H1 (cell line): ENCODE measurements around the gene SLC1A2. TPM values are rescaled to one million over a fixed set of nuclear protein-coding genes. Genes with fewer than 3 reads are reported as not detected.

Source experiments
- CHD7 ChIP-seq: fragments of 300-600 bp; sonication (generic); IDR thresholded peaks from 2 replicates; pipeline ENCODE4 v1.7.1; 2012; ENCODE audit warnings: low read length, moderate library complexity, mild to moderate bottlenecking, inconsistent platforms; ENCODE audit not compliant: insufficient replicate concordance
- HDAC2 ChIP-seq, 2 experiments: fragments of 300-600 bp in 1 of 2; sonication (generic) in 1 of 2; IDR thresholded peaks; 2 replicates each; pipeline ENCODE4 v1.6.1; 2011 to 2012; ENCODE audit warnings: low read depth in 2 of 2, low read length in 2 of 2, mild to moderate bottlenecking in 2 of 2, moderate library complexity in 2 of 2, borderline replicate concordance in 1 of 2, inconsistent platforms in 1 of 2
- KDM5A ChIP-seq: fragments of 200-600 bp; IDR thresholded peaks from 2 replicates; pipeline ENCODE4 v1.7.1; 2012; ENCODE audit warnings: mild to moderate bottlenecking, low read length, inconsistent platforms, mixed read lengths
- NRF1 ChIP-seq: IDR thresholded peaks from 2 replicates; pipeline ENCODE4 v1.6.1; 2011; ENCODE audit warnings: mild to moderate bottlenecking, low read depth, low read length, improper control_type of control experiment
- POU5F1 ChIP-seq: IDR thresholded peaks from 2 replicates; pipeline ENCODE4 v1.6.1; 2011; ENCODE audit warnings: low read depth, mild to moderate bottlenecking, low read length, moderate library complexity
- SIX5 ChIP-seq: IDR thresholded peaks from 2 replicates; pipeline ENCODE4 v1.6.1; 2011; ENCODE audit warnings: mild to moderate bottlenecking, low read depth, low read length
- SP1 ChIP-seq: IDR thresholded peaks from 2 replicates; pipeline ENCODE4 v1.6.1; 2011; ENCODE audit warnings: low read depth, low read length
- polyA plus RNA-seq, 7 experiments: library from polyadenylated mRNA; depleted of rRNA in 3 of 7; stranded (reverse) in 5 of 7; unstranded in 2 of 7; fragments of >200 nt in 5 of 7; fragments of 200-250 nt in 2 of 7; gene quantifications; 1 replicate in 5 of 7; 2 replicates in 1 of 7; 4 replicates in 1 of 7; pipeline versions ENCODE4 v1.2.1 to v1.2.3, GENCODE V29; 2011 to 2013; ENCODE audit warnings: missing spikeins in 2 of 7, mixed read lengths in 2 of 7
- total RNA-seq: library from RNA; stranded (reverse); fragmentation: NEBNext Ultra II Directional; extraction: Animal tissue kit (Norgen Biotek cat#: 25700); gene quantifications from 2 replicates; pipeline ENCODE4 v1.2.1, GENCODE V29; 2021

SLC1A2 gene
- total and polyA plus RNA-seq, 2 of the 8 experiments (the other 6 are each of a cell fraction or from before 2014, with no cell fraction given): 0.57 to 1.2 TPM

- TF ChIP-seq CHD7 (no peak), SIX5 (no peak), SP1 (no peak), NRF1 (no peak), KDM5A (no peak), HDAC2 (IDR thresholded peaks at IDR 0.05; ENCODE audit: borderline replicate concordance in 1 of 2, low read depth in 2 of 2, low read length in 2 of 2) (no peak), POU5F1 (no peak)
These were observed 183.9 kb downstream of the SLC1A2 start (continued) for GRCh38 chr11:35235498-35235897.
